Naive thymus-derived CD4-positive, alpha-beta T cell (primary cell): ENCODE data around the gene ARHGAP11A. TPM values are rescaled to one million over a fixed set of nuclear protein-coding genes. Genes with fewer than 3 reads are reported as not detected.
"Not testable (repeated sequence)": the region's sequence is repeated elsewhere in the genome, so short reads cannot be mapped to it uniquely, and the experiment has no call there.

Source experiments
- ATAC-seq: fragments of 150-1000 bp; cut with Tn5 transposase; 2 replicates; pipeline ENCODE4 v1.10.0; 2021; ENCODE audit warnings: mild to moderate bottlenecking, moderate library complexity
- CTCF ChIA-PET: fragments of 350-600 bp; sonication (Branson Sonifier 250); formaldehyde crosslinking; loops from one replicate; lab custom pipeline; 2021; ENCODE audit warnings: antibody characterized with exemption; lab: Charles Lee
- POLR2A ChIA-PET: fragments of 350-600 bp; sonication (Branson Sonifier 250); formaldehyde crosslinking; loops from one replicate; lab custom pipeline; 2021; ENCODE audit warnings: antibody characterized with exemption, inconsistent platforms; lab: Charles Lee
- DNase-seq, 9 donors: peaks; one replicate each; pipeline versions ENCODE4 v3.0.0 to v3.0.0-alpha.2; 2020 to 2022; ENCODE audit warnings: mixed read lengths in 1 of 9
- H3K27ac ChIP-seq: one replicate; pipeline ENCODE4 v1.7.0; 2013; ENCODE audit warnings: mild to moderate bottlenecking, low read depth, low read length, moderate library complexity
- H3K27me3 ChIP-seq, 2 donors: one replicate each; pipeline ENCODE4 v1.7.0; 2013; ENCODE audit warnings: low read length in 2 of 2, mild to moderate bottlenecking in 2 of 2, moderate library complexity in 2 of 2; ENCODE audit not compliant: control insufficient read depth in 2 of 2, insufficient read depth in 2 of 2
- H3K36me3 ChIP-seq, 3 experiments: 1 replicate in 2 of 3; 2 replicates in 1 of 3; pipeline ENCODE4 v1.7.0; 2013; ENCODE audit warnings: low read length in 3 of 3, mild to moderate bottlenecking in 3 of 3, moderate library complexity in 1 of 3; ENCODE audit not compliant: insufficient read depth in 3 of 3, control insufficient read depth in 2 of 3
- H3K4me1 ChIP-seq, 2 donors: one replicate each; pipeline ENCODE4 v1.7.0; 2013; ENCODE audit warnings: low read length in 2 of 2, mild to moderate bottlenecking in 2 of 2, moderate library complexity in 1 of 2; ENCODE audit not compliant: control insufficient read depth in 2 of 2, insufficient read depth in 2 of 2
- H3K4me3 ChIP-seq: 2 replicates; pipeline ENCODE4 v1.7.0; 2013; ENCODE audit warnings: mild to moderate bottlenecking, low read length
- H3K9me3 ChIP-seq, 3 experiments: 1 replicate in 2 of 3; 2 replicates in 1 of 3; pipeline ENCODE4 v1.7.0; 2013; ENCODE audit warnings: low read length in 3 of 3; ENCODE audit not compliant: control insufficient read depth in 2 of 3
- H3K27ac Mint-ChIP-seq, 9 donors: one replicate each; pipeline ENCODE4 v1.8.0; 2020 to 2022; ENCODE audit warnings: mixed read lengths in 9 of 9, mild to moderate bottlenecking in 8 of 9, moderate library complexity in 5 of 9, inconsistent platforms in 2 of 9
- H3K27me3 Mint-ChIP-seq, 5 donors: one replicate each; pipeline ENCODE4 v1.8.0; 2021 to 2022; ENCODE audit warnings: mixed read lengths in 5 of 5, mild to moderate bottlenecking in 1 of 5
- H3K36me3 Mint-ChIP-seq, 5 donors: one replicate each; pipeline ENCODE4 v1.8.0; 2020 to 2022; ENCODE audit warnings: mixed read lengths in 5 of 5, mild to moderate bottlenecking in 3 of 5, inconsistent platforms in 1 of 5
- H3K4me1 Mint-ChIP-seq, 7 donors: one replicate each; pipeline ENCODE4 v1.8.0; 2020 to 2022; ENCODE audit warnings: mixed read lengths in 7 of 7, mild to moderate bottlenecking in 3 of 7, inconsistent platforms in 1 of 7
- H3K4me3 Mint-ChIP-seq, 10 donors: one replicate each; pipeline ENCODE4 v1.8.0; 2020 to 2022; ENCODE audit warnings: mild to moderate bottlenecking in 10 of 10, mixed read lengths in 10 of 10, moderate library complexity in 6 of 10, inconsistent platforms in 2 of 10
- H3K9me3 Mint-ChIP-seq, 11 donors: one replicate each; pipeline ENCODE4 v1.8.0; 2020 to 2022; ENCODE audit warnings: mixed read lengths in 11 of 11, mild to moderate bottlenecking in 4 of 11, inconsistent platforms in 1 of 11, moderate library complexity in 1 of 11
- intact Hi-C, 2 donors: fragments of 100-400 bp; cut with micrococcal nuclease; formaldehyde crosslinking; loops; one replicate each; pipeline ENCODE4 v1.15.1; 2023
- polyA plus RNA-seq, 2 donors: library from polyadenylated mRNA; unstranded; fragments of 300-500 nt; fragmentation: Illumina TruSeq; gene quantifications; one replicate each; pipeline ENCODE4 v1.2.3, GENCODE V29; 2021
- total RNA-seq, 6 experiments: library from RNA in 5 of 6; stranded (reverse) in 5 of 6; gene quantifications; 1 replicate in 5 of 6; 2 replicates in 1 of 6; pipeline ENCODE4 v1.2.3 and lab custom pipeline; 2021 to 2026

Gene ARHGAP11A
- total RNA-seq (100 to 1,000 TPM in 1 of 5 experiments, 1 to 10 TPM in 4; 5.0 to 101 (median 5.9) TPM), polyA plus RNA-seq (1 to 10 TPM; 2.1 to 2.3 TPM), total RNA-seq (lab: John Stamatoyannopoulos, UW) (1.5 reads per million, percentile 4 among the genes with 10 or more reads in this experiment)

GRCh38 chr15:32615051-32615870 is at the start of gene ARHGAP11A:
Gene ARHGAP11A (plus strand): TSS chr15:32615504. CDS start chr15:32616212, 708 bp downstream.
- peak; percentile 94 for ATAC-seq
- CTCF ChIA-PET, H3K9me3 ChIP-seq, H3K36me3 ChIP-seq, H3K4me1 ChIP-seq, intact Hi-C loops, H3K9me3 Mint-ChIP-seq, POLR2A ChIA-PET, H3K27me3 ChIP-seq, H3K27me3 Mint-ChIP-seq: not testable (repeated sequence)
- Histone ChIP-seq H3K4me3 (peak within 1 kb of the TSS; percentile 92), H3K27ac (peak within 1 kb of the TSS; percentile 75)
- peaks cover 0 to 11% (median 0%) of the 10 kb centered on the region in 5 donors for H3K36me3 Mint-ChIP-seq
- peak within 1 kb of the TSS; percentile 93 to 99 (median 95) for H3K27ac Mint-ChIP-seq
- peak; percentile 53 to 90 (median 86) for DNase-seq
- peak within 1 kb of the TSS; percentile 93 to 99 (median 96) for H3K4me3 Mint-ChIP-seq
- H3K4me1 Mint-ChIP-seq, result peaks cover 9 to 20% (median 16%) of the 10 kb centered on the region in 7 donors

- ATAC-seq, DNase-seq, H3K27me3 ChIP-seq, intact Hi-C loops, H3K36me3 Mint-ChIP-seq, H3K4me1 ChIP-seq, H3K4me3 ChIP-seq, H3K9me3 Mint-ChIP-seq, H3K4me3 Mint-ChIP-seq, H3K9me3 ChIP-seq, H3K27me3 Mint-ChIP-seq, H3K27ac ChIP-seq, CTCF ChIA-PET, H3K27ac Mint-ChIP-seq, POLR2A ChIA-PET, H3K36me3 ChIP-seq, H3K4me1 Mint-ChIP-seq: not testable (repeated sequence)
Observed at GRCh38 chr15:32568988-32569387, 46.3 kb upstream of the ARHGAP11A start.

- peak in 3 of 9 donors; percentile 1 to 30 (median 3) for DNase-seq
- CTCF ChIA-PET, result not testable (repeated sequence)
Observed at GRCh38 chr15:32578482-32578881, 36.8 kb upstream of the ARHGAP11A start.

GRCh38 chr15:32585844-32586243 is 29.5 kb upstream of the ARHGAP11A start:
- H3K4me3 ChIP-seq, H3K36me3 Mint-ChIP-seq, H3K4me3 Mint-ChIP-seq, H3K4me1 ChIP-seq, intact Hi-C loops, H3K36me3 ChIP-seq, CTCF ChIA-PET, H3K9me3 ChIP-seq, POLR2A ChIA-PET, ATAC-seq, H3K27me3 ChIP-seq, H3K27me3 Mint-ChIP-seq, H3K27ac Mint-ChIP-seq, H3K27ac ChIP-seq, H3K9me3 Mint-ChIP-seq, DNase-seq, H3K4me1 Mint-ChIP-seq: not testable (repeated sequence)

More at GRCh38 chr15:32578482-32578881, 36.8 kb upstream of the ARHGAP11A start:
- H3K36me3 ChIP-seq, H3K36me3 Mint-ChIP-seq, H3K27ac ChIP-seq, intact Hi-C loops, H3K27me3 ChIP-seq, H3K27me3 Mint-ChIP-seq, H3K4me3 ChIP-seq, H3K4me1 Mint-ChIP-seq, ATAC-seq, H3K9me3 ChIP-seq, H3K9me3 Mint-ChIP-seq, POLR2A ChIA-PET, H3K4me1 ChIP-seq: not testable (repeated sequence)
- peak overlapping the region in 3 of 9 donors; percentile 11 to 88 (median 20) for H3K27ac Mint-ChIP-seq
- H3K4me3 Mint-ChIP-seq, result peak overlapping the region in 8 of 10 donors; percentile 13 to 73 (median 40)

GRCh38 chr15:32593151-32593550 is 22.2 kb upstream of the ARHGAP11A start, which contains the start of gene GOLGA8N:
Gene GOLGA8N (plus strand): TSS chr15:32593456.
- H3K27ac Mint-ChIP-seq, H3K4me3 ChIP-seq, POLR2A ChIA-PET, H3K9me3 Mint-ChIP-seq, H3K9me3 ChIP-seq, H3K27me3 ChIP-seq, CTCF ChIA-PET, H3K36me3 ChIP-seq, H3K4me1 ChIP-seq, H3K4me3 Mint-ChIP-seq, intact Hi-C loops, H3K36me3 Mint-ChIP-seq, H3K4me1 Mint-ChIP-seq, H3K27me3 Mint-ChIP-seq, DNase-seq, ATAC-seq, H3K27ac ChIP-seq: not testable (repeated sequence)

GRCh38 chr15:32609518-32609917 is 5.8 kb upstream of the ARHGAP11A start:
- H3K9me3 Mint-ChIP-seq, intact Hi-C loops, H3K36me3 Mint-ChIP-seq, CTCF ChIA-PET, H3K4me3 ChIP-seq, H3K27ac Mint-ChIP-seq, POLR2A ChIA-PET, H3K36me3 ChIP-seq, H3K9me3 ChIP-seq, H3K4me1 ChIP-seq, H3K27me3 ChIP-seq, ATAC-seq, H3K27ac ChIP-seq, H3K4me3 Mint-ChIP-seq, DNase-seq, H3K4me1 Mint-ChIP-seq, H3K27me3 Mint-ChIP-seq: not testable (repeated sequence)

GRCh38 chr15:32610719-32611118 is 4.6 kb upstream of the ARHGAP11A start:
- H3K36me3 Mint-ChIP-seq, H3K27ac Mint-ChIP-seq, H3K4me3 ChIP-seq, H3K27me3 ChIP-seq, CTCF ChIA-PET, H3K27me3 Mint-ChIP-seq, intact Hi-C loops, H3K9me3 Mint-ChIP-seq, H3K27ac ChIP-seq, H3K4me3 Mint-ChIP-seq, H3K4me1 ChIP-seq, POLR2A ChIA-PET, H3K36me3 ChIP-seq, H3K9me3 ChIP-seq: not testable (repeated sequence)
- peak in 5 of 9 donors; percentile 10 to 37 (median 35) for DNase-seq
- peak; percentile 34 for ATAC-seq
- H3K4me1 Mint-ChIP-seq, result peaks cover under 1 to 13% (median 9%) of the 10 kb centered on the region in 7 donors
